GM23338 (cell line): Measurements from ENCODE around the gene THBS4. TPM values are rescaled to one million over a fixed set of nuclear protein-coding genes. Genes with fewer than 3 reads are reported as not detected.

Experiments used
- ATAC-seq: fragments of 200-7000 bp; cut with Tn5 transposase; 3 replicates; pipeline ENCODE4 v1.9.1; 2020
- DNase-seq: peaks from one replicate; pipeline ENCODE4 v3.0.0-alpha.2; 2015; ENCODE audit warnings: low spot score
- H2AFZ ChIP-seq: fragments of 200-600 bp; sonication (generic); 2 replicates; pipeline ENCODE4 v1.8.0; 2016; ENCODE audit warnings: antibody characterized with exemption, mild to moderate bottlenecking, moderate library complexity
- H3F3A ChIP-seq: fragments of 200-600 bp; sonication (generic); replicated peaks from 2 replicates; pipeline ENCODE4 v1.8.0; 2017; ENCODE audit warnings: antibody characterized with exemption, mixed run types, low read depth
- H3K27ac ChIP-seq: fragments of 200-600 bp; sonication (generic); 2 replicates; pipeline ENCODE4 v1.6.1; 2016; ENCODE audit warnings: low read depth
- H3K27me3 ChIP-seq: fragments of 200-600 bp; sonication (generic); 2 replicates; pipeline ENCODE4 v1.8.0; 2016; ENCODE audit warnings: mild to moderate bottlenecking, mixed run types, moderate library complexity; ENCODE audit not compliant: insufficient read depth
- H3K36me3 ChIP-seq: fragments of 200-600 bp; sonication (generic); 2 replicates; pipeline ENCODE4 v1.8.0; 2016; ENCODE audit warnings: mild to moderate bottlenecking; ENCODE audit not compliant: insufficient read depth
- H3K4me1 ChIP-seq: fragments of 200-600 bp; sonication (generic); 2 replicates; pipeline ENCODE4 v1.8.0; 2016; ENCODE audit warnings: mild to moderate bottlenecking, moderate library complexity; ENCODE audit not compliant: insufficient read depth
- H3K4me2 ChIP-seq: fragments of 200-600 bp; sonication (generic); 2 replicates; pipeline ENCODE4 v1.7.1; 2017; ENCODE audit warnings: mixed run types
- H3K4me3 ChIP-seq: fragments of 200-600 bp; sonication (generic); 2 replicates; pipeline ENCODE4 v1.6.1; 2016; ENCODE audit warnings: mixed run types
- H3K79me2 ChIP-seq: fragments of 200-600 bp; sonication (generic); replicated peaks from 2 replicates; pipeline ENCODE4 v1.8.0; 2017; ENCODE audit warnings: mild to moderate bottlenecking; ENCODE audit not compliant: insufficient read depth
- H3K9me2 ChIP-seq: fragments of 200-600 bp; sonication (generic); 2 replicates; pipeline ENCODE4 v1.8.0; 2017; ENCODE audit not compliant: insufficient read depth
- H4K20me1 ChIP-seq: fragments of 200-600 bp; sonication (generic); replicated peaks from 2 replicates; pipeline ENCODE4 v1.8.0; 2017; ENCODE audit warnings: mild to moderate bottlenecking; ENCODE audit not compliant: insufficient read depth
- H3K27ac Mint-ChIP-seq: 2 replicates; pipeline ENCODE4 v1.8.0; 2020; ENCODE audit warnings: inconsistent platforms, mild to moderate bottlenecking, moderate library complexity, mixed read lengths
- H3K27me3 Mint-ChIP-seq: 3 replicates; pipeline ENCODE4 v1.8.0; 2022; ENCODE audit warnings: low read depth, mild to moderate bottlenecking, moderate library complexity, mixed read lengths, inconsistent platforms; ENCODE audit not compliant: insufficient read depth, poor library complexity
- H3K36me3 Mint-ChIP-seq: 3 replicates; pipeline ENCODE4 v1.8.0; 2021; ENCODE audit warnings: low read depth, mild to moderate bottlenecking, inconsistent platforms, moderate library complexity, mixed read lengths
- H3K4me1 Mint-ChIP-seq: 3 replicates; pipeline ENCODE4 v1.8.0; 2020; ENCODE audit warnings: mild to moderate bottlenecking, inconsistent platforms, mixed read lengths
- H3K4me3 Mint-ChIP-seq: 3 replicates; pipeline ENCODE4 v1.8.0; 2021; ENCODE audit warnings: moderate library complexity, mild to moderate bottlenecking, inconsistent platforms, mixed read lengths
- H3K9me3 Mint-ChIP-seq: 3 replicates; pipeline ENCODE4 v1.8.0; 2020; ENCODE audit warnings: moderate library complexity, mild to moderate bottlenecking, inconsistent platforms, mixed read lengths
- CREB1 ChIP-seq: fragments of 250-450 bp; sonication (Bioruptor Pico); IDR thresholded peaks from 2 replicates; pipeline ENCODE4 v1.5.0; 2020; ENCODE audit warnings: low read depth, mild to moderate bottlenecking, moderate library complexity
- JUNB ChIP-seq: IDR thresholded peaks from one replicate; pipeline ENCODE4 v1.6.1; 2016; ENCODE audit warnings: antibody characterized with exemption; ENCODE audit not compliant: unreplicated experiment
- ZNF114 ChIP-seq: fragments of 250-450 bp; sonication (Bioruptor Pico); IDR thresholded peaks from 2 replicates; pipeline ENCODE4 v1.5.0; 2020; ENCODE audit warnings: mild to moderate bottlenecking, moderate library complexity
- ZNF331 ChIP-seq: fragments of 250-450 bp; sonication (Bioruptor Pico); IDR thresholded peaks from 2 replicates; pipeline ENCODE4 v1.5.0; 2020; ENCODE audit warnings: low read depth, mild to moderate bottlenecking, moderate library complexity
- ZNF462 ChIP-seq: fragments of 250-450 bp; sonication (Bioruptor Pico); IDR thresholded peaks from 2 replicates; pipeline ENCODE4 v1.5.0; 2020; ENCODE audit warnings: mild to moderate bottlenecking, moderate library complexity
- polyA plus RNA-seq: library from polyadenylated mRNA; unstranded; fragments of >200 nt; fragmentation: Nextera tagmentation; extraction: Ambion mirVana; gene quantifications from 2 replicates; pipeline ENCODE4 v1.2.1, GENCODE V29; 2016
- total RNA-seq: library from RNA; depleted of rRNA; stranded (reverse); fragments of >200 nt; shearing (Covaris generic); gene quantifications from 2 replicates; pipeline ENCODE4 v1.2.3, GENCODE V29; 2014
- TF ChIP-seq, protein P1 (sequence below): IDR thresholded peaks from one replicate; pipeline ENCODE4 v1.6.1; 2018; ENCODE audit warnings: antibody characterized with exemption; ENCODE audit not compliant: unreplicated experiment
- TF ChIP-seq, protein P2 (sequence below): IDR thresholded peaks from 2 replicates; pipeline ENCODE4 v1.6.1; 2016; ENCODE audit warnings: antibody characterized with exemption

The THBS4 gene
- total and polyA plus RNA-seq, 2 experiments from 2014 or later, result 14.0 to 23.2 TPM

GRCh38 chr5:79999722-80000121 is 35.4 kb upstream of the THBS4 start:
- DNase-seq (no peak), ATAC-seq (no peak)
- Mint-ChIP-seq H3K36me3 (peaks cover 4% of the 10 kb centered on the region; the same call in 1 of the 3 replicates), H3K4me1 (peaks cover 32% of the 10 kb centered on the region), H3K4me3 (no peak overlapping the region), H3K27ac (no peak overlapping the region), H3K9me3 (no peaks in the 10 kb centered on the region), H3K27me3 (no peaks in the 10 kb centered on the region)
- H3F3A ChIP-seq, result 0 out of 2 replicates have a peak, but pooled peaks cover 3% of the 10 kb centered on the region
- H4K20me1 ChIP-seq, result no peaks in the 10 kb centered on the region
- H3K36me3 ChIP-seq, result no peaks in the 10 kb centered on the region
- no peak overlapping the region for H3K4me2 ChIP-seq
- H3K9me2 ChIP-seq, result no peaks in the 10 kb centered on the region
- TF ChIP-seq ZNF331 (CRISPR knock-in tag) (no peak), ZNF114 (CRISPR knock-in tag) (no peak), ZNF462 (CRISPR knock-in tag) (no peak), CREB1 (CRISPR knock-in tag) (no peak), JUNB (no peak)
- TF ChIP-seq, protein P1, sequence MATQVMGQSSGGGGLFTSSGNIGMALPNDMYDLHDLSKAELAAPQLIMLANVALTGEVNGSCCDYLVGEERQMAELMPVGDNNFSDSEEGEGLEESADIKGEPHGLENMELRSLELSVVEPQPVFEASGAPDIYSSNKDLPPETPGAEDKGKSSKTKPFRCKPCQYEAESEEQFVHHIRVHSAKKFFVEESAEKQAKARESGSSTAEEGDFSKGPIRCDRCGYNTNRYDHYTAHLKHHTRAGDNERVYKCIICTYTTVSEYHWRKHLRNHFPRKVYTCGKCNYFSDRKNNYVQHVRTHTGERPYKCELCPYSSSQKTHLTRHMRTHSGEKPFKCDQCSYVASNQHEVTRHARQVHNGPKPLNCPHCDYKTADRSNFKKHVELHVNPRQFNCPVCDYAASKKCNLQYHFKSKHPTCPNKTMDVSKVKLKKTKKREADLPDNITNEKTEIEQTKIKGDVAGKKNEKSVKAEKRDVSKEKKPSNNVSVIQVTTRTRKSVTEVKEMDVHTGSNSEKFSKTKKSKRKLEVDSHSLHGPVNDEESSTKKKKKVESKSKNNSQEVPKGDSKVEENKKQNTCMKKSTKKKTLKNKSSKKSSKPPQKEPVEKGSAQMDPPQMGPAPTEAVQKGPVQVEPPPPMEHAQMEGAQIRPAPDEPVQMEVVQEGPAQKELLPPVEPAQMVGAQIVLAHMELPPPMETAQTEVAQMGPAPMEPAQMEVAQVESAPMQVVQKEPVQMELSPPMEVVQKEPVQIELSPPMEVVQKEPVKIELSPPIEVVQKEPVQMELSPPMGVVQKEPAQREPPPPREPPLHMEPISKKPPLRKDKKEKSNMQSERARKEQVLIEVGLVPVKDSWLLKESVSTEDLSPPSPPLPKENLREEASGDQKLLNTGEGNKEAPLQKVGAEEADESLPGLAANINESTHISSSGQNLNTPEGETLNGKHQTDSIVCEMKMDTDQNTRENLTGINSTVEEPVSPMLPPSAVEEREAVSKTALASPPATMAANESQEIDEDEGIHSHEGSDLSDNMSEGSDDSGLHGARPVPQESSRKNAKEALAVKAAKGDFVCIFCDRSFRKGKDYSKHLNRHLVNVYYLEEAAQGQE, result no peak
- TF ChIP-seq, protein P2, sequence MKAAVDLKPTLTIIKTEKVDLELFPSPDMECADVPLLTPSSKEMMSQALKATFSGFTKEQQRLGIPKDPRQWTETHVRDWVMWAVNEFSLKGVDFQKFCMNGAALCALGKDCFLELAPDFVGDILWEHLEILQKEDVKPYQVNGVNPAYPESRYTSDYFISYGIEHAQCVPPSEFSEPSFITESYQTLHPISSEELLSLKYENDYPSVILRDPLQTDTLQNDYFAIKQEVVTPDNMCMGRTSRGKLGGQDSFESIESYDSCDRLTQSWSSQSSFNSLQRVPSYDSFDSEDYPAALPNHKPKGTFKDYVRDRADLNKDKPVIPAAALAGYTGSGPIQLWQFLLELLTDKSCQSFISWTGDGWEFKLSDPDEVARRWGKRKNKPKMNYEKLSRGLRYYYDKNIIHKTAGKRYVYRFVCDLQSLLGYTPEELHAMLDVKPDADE, result no peak
- H3K4me1 ChIP-seq, result peaks cover 33% of the 10 kb centered on the region
- H3K79me2 ChIP-seq, result no peaks in the 10 kb centered on the region
- H3K27ac ChIP-seq, result no peak overlapping the region
- no peak overlapping the region for H2AFZ ChIP-seq
- H3K4me3 ChIP-seq, result no peak overlapping the region
- H3K27me3 ChIP-seq, result no peaks in the 10 kb centered on the region
